Stimulated activated CD4-positive, alpha-beta T cell treated with anti-CD3 and anti-CD28 coated beads, TNF-alpha, amount 100 ng/mL, for 1 hour (primary cell): Measurements from ENCODE around the gene MCOLN1.
"Not testable (repeated sequence)": the region's sequence is repeated elsewhere in the genome, so short reads cannot be mapped to it uniquely, and the experiment has no call there.

ENCODE experiments used
- DNase-seq, 3 donors: peaks; one replicate each; pipeline ENCODE4 v3.0.0-alpha.2; 2020; ENCODE audit warnings: low read depth in 3 of 3, low spot score in 1 of 3

The MCOLN1 gene

GRCh38 chr19:7524992-7525739 is 2.7 kb downstream of the MCOLN1 start:
- no peak for DNase-seq

- DNase-seq: no peak
These were observed 3.9 kb downstream of the MCOLN1 start for GRCh38 chr19:7526059-7526929.

GRCh38 chr19:7527516-7528191 is 5.2 kb downstream of the MCOLN1 start:
- DNase-seq: no peak

GRCh38 chr19:7528192-7528519 is 5.7 kb downstream of the MCOLN1 start:
- DNase-seq: no peak

GRCh38 chr19:7528522-7529245 is 6.3 kb downstream of the MCOLN1 start:
- no peak for DNase-seq

GRCh38 chr19:7529246-7529600 is 6.8 kb downstream of the MCOLN1 start:
- no peak for DNase-seq

- no peak for DNase-seq
These were observed 7.4 kb downstream of the MCOLN1 start for GRCh38 chr19:7529610-7530490.

GRCh38 chr19:7533281-7533885 is 11.0 kb downstream of the MCOLN1 start:
- no peak for DNase-seq

- peak; percentile 57 to 70 (median 61) for DNase-seq
These were observed 11.6 kb downstream of the MCOLN1 start for GRCh38 chr19:7533925-7534480.

- DNase-seq: no peak
These were observed 12.2 kb downstream of the MCOLN1 start for GRCh38 chr19:7534531-7535046.

GRCh38 chr19:7535047-7535997 is 12.9 kb downstream of the MCOLN1 start, which contains the start of gene PNPLA6:
TSS of gene PNPLA6 (plus strand) at chr19:7535717. CDS start at chr19:7535789, 72 bp downstream.
- peak; percentile 75 to 92 (median 81) for DNase-seq

GRCh38 chr19:7535998-7536695 is 13.7 kb downstream of the MCOLN1 start:
- no peak for DNase-seq

- DNase-seq: not testable (repeated sequence)
These were observed 16.6 kb downstream of the MCOLN1 start for GRCh38 chr19:7538990-7539389.

GRCh38 chr19:7539827-7540425 is 17.5 kb downstream of the MCOLN1 start:
- DNase-seq: no peak

- DNase-seq: no peak
These were observed 18.5 kb downstream of the MCOLN1 start for GRCh38 chr19:7540761-7541474.

GRCh38 chr19:7541475-7541824 is 19.0 kb downstream of the MCOLN1 start:
- no peak for DNase-seq
